GM21717 (cell line): ENCODE data around the gene OR2J2.
"Not testable (repeated sequence)": the region's sequence is repeated elsewhere in the genome, so short reads cannot be mapped to it uniquely, and the experiment has no call there.

Experiments used
- ATAC-seq: cut with Tn5 transposase; IDR thresholded peaks from one replicate; pipeline ENCODE4 v1.9.1; 2021; ENCODE audit warnings: mild to moderate bottlenecking, moderate library complexity; ENCODE audit not compliant: unreplicated experiment

OR2J2 gene

GRCh38 chr6:29170607-29171006 lies at the start of gene OR2J2:
TSS of gene OR2J2 (plus strand) at chr6:29170907. CDS start at chr6:29173636, 2,729 bp downstream.
- not testable (repeated sequence) for ATAC-seq

GRCh38 chr6:29129326-29130012 lies 41.2 kb upstream of the OR2J2 start:
- no peak for ATAC-seq

GRCh38 chr6:29130644-29131043 lies 40.1 kb upstream of the OR2J2 start:
- ATAC-seq: no peak

GRCh38 chr6:29131691-29132090 lies 39.0 kb upstream of the OR2J2 start:
- no peak for ATAC-seq

- ATAC-seq: no peak
Measured at GRCh38 chr6:29137724-29138123, 33.0 kb upstream of the OR2J2 start.

- no peak for ATAC-seq
Measured at GRCh38 chr6:29141606-29142005, 29.1 kb upstream of the OR2J2 start.

- ATAC-seq: no peak
Measured at GRCh38 chr6:29142309-29142708, 28.4 kb upstream of the OR2J2 start.

GRCh38 chr6:29146179-29146578 lies 24.5 kb upstream of the OR2J2 start:
- no peak for ATAC-seq

GRCh38 chr6:29147074-29147473 lies 23.6 kb upstream of the OR2J2 start:
- ATAC-seq: no peak

GRCh38 chr6:29149444-29149843 lies 21.3 kb upstream of the OR2J2 start:
- not testable (repeated sequence) for ATAC-seq

- ATAC-seq: no peak
Measured at GRCh38 chr6:29153083-29153482, 17.6 kb upstream of the OR2J2 start.

GRCh38 chr6:29155182-29155581 lies 15.5 kb upstream of the OR2J2 start:
- ATAC-seq: not testable (repeated sequence)

GRCh38 chr6:29159922-29160321 lies 10.8 kb upstream of the OR2J2 start:
- ATAC-seq: not testable (repeated sequence)

- not testable (repeated sequence) for ATAC-seq
Measured at GRCh38 chr6:29165571-29165970, 5.1 kb upstream of the OR2J2 start.

- ATAC-seq: no peak
Measured at GRCh38 chr6:29171736-29172135, 1.0 kb downstream of the OR2J2 start.

- ATAC-seq: no peak
Measured at GRCh38 chr6:29183594-29183993, 12.9 kb downstream of the OR2J2 start.

- not testable (repeated sequence) for ATAC-seq
Measured at GRCh38 chr6:29188659-29189058, 18.0 kb downstream of the OR2J2 start.

- no peak for ATAC-seq
Measured at GRCh38 chr6:29200767-29201662, 30.3 kb downstream of the OR2J2 start.

- no peak for ATAC-seq
Measured at GRCh38 chr6:29201966-29202365, 31.3 kb downstream of the OR2J2 start.

- no peak for ATAC-seq
Measured at GRCh38 chr6:29211488-29211887, 40.8 kb downstream of the OR2J2 start.

- no peak for ATAC-seq
Measured at GRCh38 chr6:29216528-29216927, 45.8 kb downstream of the OR2J2 start.

- not testable (repeated sequence) for ATAC-seq
Measured at GRCh38 chr6:29217242-29217641, 46.5 kb downstream of the OR2J2 start.
